Psoas muscle (tissue), 8 donors: ENCODE measurements around the gene PMPCA. TPM values are rescaled to one million over a fixed set of nuclear protein-coding genes. Genes with fewer than 3 reads are reported as not detected.
A peak's percentile ranks its signal among the peaks of the same experiment; 100 is the strongest.

Experiments used
- ATAC-seq, 4 donors: fragments of 200-7000 bp; cut with Tn5 transposase; one replicate each; pipeline ENCODE4 v1.9.1; 2020; ENCODE audit warnings: moderate library complexity in 3 of 4, mild to moderate bottlenecking in 2 of 4
- DNase-seq, 2 donors: peaks; one replicate each; pipeline ENCODE4 v3.0.0-alpha.2; 2020
- H3K27ac ChIP-seq: fragments of 200-600 bp; one replicate; pipeline ENCODE4 v1.8.0; 2022
- H3K27me3 ChIP-seq, 3 donors: fragments of 200-600 bp in 1 of 3; one replicate each; pipeline versions ENCODE4 v1.6.1 to v1.8.0; 2013 to 2022; ENCODE audit warnings: low read length in 2 of 3, mild to moderate bottlenecking in 2 of 3, moderate library complexity in 1 of 3; ENCODE audit not compliant: insufficient read depth in 3 of 3
- H3K36me3 ChIP-seq, 2 donors: fragments of 200-600 bp in 1 of 2; one replicate each; pipeline versions ENCODE4 v1.6.1 to v1.8.0; 2013 to 2022; ENCODE audit warnings: low read depth in 1 of 2, mild to moderate bottlenecking in 1 of 2, moderate library complexity in 1 of 2; ENCODE audit not compliant: insufficient read depth in 1 of 2
- H3K4me1 ChIP-seq: fragments of 200-600 bp; one replicate; pipeline ENCODE4 v1.8.0; 2022
- H3K4me3 ChIP-seq: fragments of 200-600 bp; one replicate; pipeline ENCODE4 v1.8.0; 2022; ENCODE audit warnings: mild to moderate bottlenecking
- H3K9me3 ChIP-seq: fragments of 200-600 bp; one replicate; pipeline ENCODE4 v1.8.0; 2022
- CTCF ChIP-seq: fragments of 200-600 bp; IDR thresholded peaks from one replicate; pipeline ENCODE4 v1.8.0; 2022; ENCODE audit warnings: antibody characterized with exemption
- WGBS, 3 donors: extraction: QIAGEN DNeasy Blood & Tissue Kit; methylation state at CpG; one replicate each; pipeline versions ENCODE4 v1.1.6 to v1.1.7; 2013; 5-methylcytosine and 5-hydroxymethylcytosine counted together
- intact Hi-C, 2 donors: fragments of 100-400 bp; cut with DNase I; formaldehyde crosslinking; loops; one replicate each; pipeline versions ENCODE4 v1.11.0 to v1.14.2; 2022
- polyA plus RNA-seq, 3 donors: library from polyadenylated mRNA; stranded (reverse); fragments of 200-250 nt; gene quantifications; one replicate each; pipeline ENCODE4 v1.2.3, GENCODE V29; 2013
- total RNA-seq, 4 donors: library from RNA; stranded (reverse); fragmentation: NEBNext Ultra II Directional in 2 of 4; extraction: Animal tissue kit (Norgen Biotek cat#: 25700) in 2 of 4; gene quantifications; one replicate each; pipeline versions ENCODE4 v1.2.1 to v1.2.4, GENCODE V29; 2021 to 2023
- donor health status: healthy with polysubstance abuse.
- donor health status: DM: no; HTN: no; CAD: no; lungs with moderate emphysema.
- donor health status: Bipolar disorder and iron deficiency.
- donor health status: healthy.
- donor health status: DM: yes; HTN: yes; CAD: no.
- donor health status: DM: no; HTN: no; CAD: no.
- donor health status: DM: no; HTN: no; CAD: no.
- donor health status: DM: yes; HTN: yes; CAD: no.

PMPCA gene
- total and polyA plus RNA-seq, 7 donors = 42.4 to 116 (median 63.6) TPM

DNA sequence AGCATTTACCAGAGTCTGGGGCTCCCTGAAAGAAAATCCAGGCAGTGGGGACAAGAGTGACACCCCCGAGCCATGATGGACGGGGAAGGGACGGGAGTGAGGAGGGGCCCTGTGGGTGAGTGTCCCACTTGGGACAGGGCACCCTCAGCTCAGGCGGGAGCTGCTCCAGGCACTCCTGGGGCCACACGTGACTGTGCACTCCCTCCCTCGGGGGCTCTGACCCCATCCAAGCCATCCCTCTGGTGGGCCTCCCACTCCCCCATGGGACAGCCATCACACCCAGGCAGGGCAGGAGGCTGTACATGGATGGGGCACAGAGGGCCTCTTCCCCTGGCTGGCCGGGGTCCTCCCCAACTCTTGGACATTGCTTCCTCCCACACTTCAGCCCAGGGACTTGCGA is 34.0 kb upstream of the PMPCA start:
- ATAC-seq (no peak), DNase-seq (no peak)
- H3K36me3 ChIP-seq = peaks cover 0 to 37% of the 10 kb centered on the region in 2 donors
- intact Hi-C loops = no loop called here
- H3K4me1 ChIP-seq = no peaks in the 10 kb centered on the region
- TF ChIP-seq CTCF = no peak
- no peak overlapping the region for H3K4me3 ChIP-seq
- H3K9me3 ChIP-seq = no peaks in the 10 kb centered on the region
- H3K27me3 ChIP-seq = no peaks in the 10 kb centered on the region
- 70 to 89% (median 74%) methylated on average over 6 to 8 of the region's 8 CpGs for WGBS, 3 donors
- H3K27ac ChIP-seq = no peak overlapping the region

- Histone ChIP-seq H3K4me3 (no peak overlapping the region), H3K27ac (no peak overlapping the region), H3K4me1 (no peaks in the 10 kb centered on the region), H3K9me3 (no peaks in the 10 kb centered on the region), H3K27me3 (no peaks in the 10 kb centered on the region), H3K36me3 (peaks cover 0 to 48% of the 10 kb centered on the region in 2 donors)
- WGBS, 3 donors = 87 to 92% (median 90%) methylated on average over 21 to 32 of the region's 32 CpGs
- intact Hi-C loops = no loop called here
- ATAC-seq (no peak), DNase-seq (peak in 1 of 2 donors; percentile 13)
- no peak for TF ChIP-seq CTCF
Measured at GRCh38 chr9:136377341-136378169, 32.9 kb upstream of the PMPCA start.

- no peak for TF ChIP-seq CTCF
- ATAC-seq (no peak), DNase-seq (no peak)
- Histone ChIP-seq H3K4me1 (no peaks in the 10 kb centered on the region), H3K9me3 (no peaks in the 10 kb centered on the region), H3K36me3 (peaks cover 5 to 56% of the 10 kb centered on the region in 2 donors), H3K27ac (no peak overlapping the region), H3K4me3 (no peak overlapping the region), H3K27me3 (no peaks in the 10 kb centered on the region)
- 82 to 87% (median 85%) methylated on average over 22 to 28 of the region's 28 CpGs for WGBS, 3 donors
- intact Hi-C loops = no loop called here
Measured at GRCh38 chr9:136378170-136379002, 32.1 kb upstream of the PMPCA start.

DNA sequence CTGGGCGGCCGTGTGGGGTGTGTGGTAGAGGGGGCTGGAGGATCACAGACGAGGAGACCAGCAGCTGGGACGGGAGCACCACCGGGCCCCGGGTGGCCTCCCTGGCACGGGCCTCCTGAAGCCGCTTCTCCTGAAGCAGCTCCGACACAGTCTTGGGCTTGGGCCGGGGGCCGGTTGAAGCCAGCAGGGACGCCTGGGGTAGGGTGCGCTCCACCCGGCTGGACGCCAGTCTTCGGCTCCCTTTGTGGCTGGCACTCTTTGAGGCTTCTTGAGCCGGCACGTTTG is 31.5 kb upstream of the PMPCA start:
- intact Hi-C loops = no loop called here
- no peaks in the 10 kb centered on the region for H3K9me3 ChIP-seq
- no peak for TF ChIP-seq CTCF
- 84 to 93% (median 90%) methylated on average over 16 to 18 of the region's 18 CpGs for WGBS, 3 donors
- H3K4me1 ChIP-seq = no peaks in the 10 kb centered on the region
- H3K27me3 ChIP-seq = no peaks in the 10 kb centered on the region
- no peak for DNase-seq
- H3K27ac ChIP-seq = no peak overlapping the region
- H3K4me3 ChIP-seq = no peak overlapping the region
- peaks cover 6 to 59% of the 10 kb centered on the region in 2 donors for H3K36me3 ChIP-seq
- no peak for ATAC-seq
